SU-DHL-6 (cell line): ENCODE data around the gene C8A.

ENCODE experiments used
- CTCF ChIP-seq: fragments of 200-600 bp; sonication (generic); IDR thresholded peaks from one replicate; pipeline ENCODE4 v1.5.1; 2017; ENCODE audit warnings: antibody characterized with exemption, mild to moderate bottlenecking, low read length, moderate library complexity; ENCODE audit not compliant: insufficient read depth, poor library complexity, severe bottlenecking
- EZH2phosphoT487 ChIP-seq: fragments of 200-600 bp; sonication (generic), shearing (Covaris generic); conservative IDR thresholded peaks from 2 replicates; pipeline ENCODE4 v1.6.1; 2018; ENCODE audit warnings: mild to moderate bottlenecking, antibody characterized with exemption, low read length, moderate library complexity, mixed read lengths

- no peak for TF ChIP-seq CTCF
- no peak for TF ChIP-seq EZH2phosphoT487
These were observed 18.2 kb upstream of the C8A start for GRCh38 chr1:56836359-56836758.
